ENCODE results near the gene SDK1. TPM values are rescaled to one million over a fixed set of nuclear protein-coding genes. Genes with fewer than 3 reads are reported as not detected.

SDK1 gene
- total RNA-seq, 1 donor from 2014 or later, result 3.9 TPM

- Histone ChIP-seq H3K36me3 (ENCODE audit: control insufficient read depth, insufficient read depth, low read length) (no peaks in the 10 kb centered on the region), H3K4me3 (ENCODE audit: low read depth, low read length) (no peak overlapping the region), H3K27me3 (ENCODE audit: control insufficient read depth, insufficient read depth, low read length) (no peaks in the 10 kb centered on the region)
- no peak for DNase-seq (ENCODE audit: low read depth)
- TF ChIP-seq, protein P1, sequence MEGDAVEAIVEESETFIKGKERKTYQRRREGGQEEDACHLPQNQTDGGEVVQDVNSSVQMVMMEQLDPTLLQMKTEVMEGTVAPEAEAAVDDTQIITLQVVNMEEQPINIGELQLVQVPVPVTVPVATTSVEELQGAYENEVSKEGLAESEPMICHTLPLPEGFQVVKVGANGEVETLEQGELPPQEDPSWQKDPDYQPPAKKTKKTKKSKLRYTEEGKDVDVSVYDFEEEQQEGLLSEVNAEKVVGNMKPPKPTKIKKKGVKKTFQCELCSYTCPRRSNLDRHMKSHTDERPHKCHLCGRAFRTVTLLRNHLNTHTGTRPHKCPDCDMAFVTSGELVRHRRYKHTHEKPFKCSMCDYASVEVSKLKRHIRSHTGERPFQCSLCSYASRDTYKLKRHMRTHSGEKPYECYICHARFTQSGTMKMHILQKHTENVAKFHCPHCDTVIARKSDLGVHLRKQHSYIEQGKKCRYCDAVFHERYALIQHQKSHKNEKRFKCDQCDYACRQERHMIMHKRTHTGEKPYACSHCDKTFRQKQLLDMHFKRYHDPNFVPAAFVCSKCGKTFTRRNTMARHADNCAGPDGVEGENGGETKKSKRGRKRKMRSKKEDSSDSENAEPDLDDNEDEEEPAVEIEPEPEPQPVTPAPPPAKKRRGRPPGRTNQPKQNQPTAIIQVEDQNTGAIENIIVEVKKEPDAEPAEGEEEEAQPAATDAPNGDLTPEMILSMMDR (IDR thresholded peaks at IDR 0.05; ENCODE audit: insufficient read depth, low read length, poor library complexity, severe bottlenecking), result no peak
These were observed 180.4 kb downstream of the SDK1 start for GRCh38 chr7:3481435-3481834.

GRCh38 chr7:3482147-3482921 is 181.3 kb downstream of the SDK1 start:
- TF ChIP-seq, protein P1 (IDR thresholded peaks at IDR 0.05; ENCODE audit: insufficient read depth, low read length, poor library complexity, severe bottlenecking), result peak; percentile 75
- H3K36me3 ChIP-seq (ENCODE audit: control insufficient read depth, insufficient read depth, low read length), result no peaks in the 10 kb centered on the region
- H3K27me3 ChIP-seq (ENCODE audit: control insufficient read depth, insufficient read depth, low read length), result no peaks in the 10 kb centered on the region
- no peak overlapping the region for H3K4me3 ChIP-seq (ENCODE audit: low read depth, low read length)
- DNase-seq (ENCODE audit: low read depth), result no peak

- Histone ChIP-seq H3K36me3 (ENCODE audit: control insufficient read depth, insufficient read depth, low read length) (no peaks in the 10 kb centered on the region), H3K4me3 (ENCODE audit: low read depth, low read length) (no peak overlapping the region), H3K27me3 (ENCODE audit: control insufficient read depth, insufficient read depth, low read length) (no peaks in the 10 kb centered on the region)
- TF ChIP-seq, protein P1 (IDR thresholded peaks at IDR 0.05; ENCODE audit: insufficient read depth, low read length, poor library complexity, severe bottlenecking), result no peak
- DNase-seq (ENCODE audit: low read depth), result no peak
These were observed 185.8 kb downstream of the SDK1 start for GRCh38 chr7:3486841-3487240.

- no peaks in the 10 kb centered on the region for H3K27me3 ChIP-seq (ENCODE audit: control insufficient read depth, insufficient read depth, low read length)
- TF ChIP-seq, protein P1 (IDR thresholded peaks at IDR 0.05; ENCODE audit: insufficient read depth, low read length, poor library complexity, severe bottlenecking), result no peak
- no peak for DNase-seq (ENCODE audit: low read depth)
- H3K36me3 ChIP-seq (ENCODE audit: control insufficient read depth, insufficient read depth, low read length), result no peaks in the 10 kb centered on the region
- H3K4me3 ChIP-seq (ENCODE audit: low read depth, low read length), result no peak overlapping the region
These were observed 187.8 kb downstream of the SDK1 start for GRCh38 chr7:3488829-3489228.

- DNase-seq (ENCODE audit: low read depth), result peak; percentile 26
- H3K4me3 ChIP-seq (ENCODE audit: low read depth, low read length), result no peak overlapping the region
- no peaks in the 10 kb centered on the region for H3K36me3 ChIP-seq (ENCODE audit: control insufficient read depth, insufficient read depth, low read length)
- no peaks in the 10 kb centered on the region for H3K27me3 ChIP-seq (ENCODE audit: control insufficient read depth, insufficient read depth, low read length)
- TF ChIP-seq, protein P1 (IDR thresholded peaks at IDR 0.05; ENCODE audit: insufficient read depth, low read length, poor library complexity, severe bottlenecking), result no peak
These were observed 192.4 kb downstream of the SDK1 start for GRCh38 chr7:3493499-3493898.

- DNase-seq (ENCODE audit: low read depth), result no peak
- Histone ChIP-seq H3K27me3 (ENCODE audit: control insufficient read depth, insufficient read depth, low read length) (no peaks in the 10 kb centered on the region), H3K4me3 (ENCODE audit: low read depth, low read length) (no peak overlapping the region), H3K36me3 (ENCODE audit: control insufficient read depth, insufficient read depth, low read length) (no peaks in the 10 kb centered on the region)
- TF ChIP-seq, protein P1 (IDR thresholded peaks at IDR 0.05; ENCODE audit: insufficient read depth, low read length, poor library complexity, severe bottlenecking), result no peak
These were observed 193.9 kb downstream of the SDK1 start for GRCh38 chr7:3494947-3495346.

All from kidney epithelial cell (primary cell).